HepG2 (cell line): ENCODE measurements around the gene COL18A1. TPM values are rescaled to one million over a fixed set of nuclear protein-coding genes. Genes with fewer than 3 reads are reported as not detected.

Source experiments
- HMGXB4 ChIP-seq, 2 experiments: sonication (generic) in 1 of 2; formaldehyde crosslinking in 1 of 2; IDR thresholded peaks; 2 replicates each; pipeline versions ENCODE4 v1.4.0 to v1.6.1; 2018 to 2020; ENCODE audit warnings: missing genetic modification reagents in 2 of 2, borderline replicate concordance in 1 of 2, low read depth in 1 of 2, mild to moderate bottlenecking in 1 of 2, missing biosample characterization in 1 of 2
- KDM1A ChIP-seq: IDR thresholded peaks from 2 replicates; pipeline ENCODE4 v1.6.1; 2016; ENCODE audit warnings: missing compliant biosample characterization
- MYPOP ChIP-seq: sonication (generic); formaldehyde crosslinking; IDR thresholded peaks from 2 replicates; pipeline ENCODE4 v1.8.1; 2023; ENCODE audit warnings: mild to moderate bottlenecking, moderate library complexity, missing genetic modification reagents
- TCF7 ChIP-seq: sonication (generic); IDR thresholded peaks from 2 replicates; pipeline ENCODE4 v1.6.1; 2016; ENCODE audit warnings: antibody characterized with exemption, low read depth
- ZNF138 ChIP-seq: sonication (generic); formaldehyde crosslinking; IDR thresholded peaks from 2 replicates; pipeline ENCODE4 v1.5.0; 2020; ENCODE audit warnings: mild to moderate bottlenecking, low read depth, missing genetic modification reagents
- ZNF747 ChIP-seq: sonication (generic); formaldehyde crosslinking; IDR thresholded peaks from 2 replicates; pipeline ENCODE4 v1.8.1; 2023; ENCODE audit warnings: missing genetic modification reagents, mild to moderate bottlenecking, borderline replicate concordance
- ZNF768 ChIP-seq: sonication (generic); formaldehyde crosslinking; IDR thresholded peaks from 2 replicates; pipeline ENCODE4 v1.4.0; 2020; ENCODE audit warnings: missing genetic modification reagents
- ZNF776 ChIP-seq: sonication (generic); formaldehyde crosslinking; IDR thresholded peaks from 2 replicates; pipeline ENCODE4 v1.4.0; 2020; ENCODE audit warnings: mild to moderate bottlenecking, missing genetic modification reagents
- polyA plus RNA-seq, 8 experiments: library from polyadenylated mRNA; depleted of rRNA in 3 of 8; stranded (reverse) in 7 of 8; unstranded in 1 of 8; fragments of >200 nt; fragmentation: Illumina TruSeq in 4 of 8; extraction: Trizol in 4 of 8; gene quantifications; 2 replicates each; pipeline versions ENCODE4 v1.2.1 to v1.2.3, GENCODE V29; 2011 to 2016; ENCODE audit warnings: low read depth in 4 of 8, missing spikeins in 1 of 8, mixed read lengths in 1 of 8; ENCODE audit not compliant: insufficient read depth in 1 of 8
- total RNA-seq, 5 experiments: library from RNA; depleted of rRNA; stranded (reverse); fragments of >200 nt; fragmentation: Illumina TruSeq; extraction: Trizol; gene quantifications; 2 replicates each; pipeline ENCODE4 v1.2.3, GENCODE V29; 2016; ENCODE audit warnings: low read depth in 1 of 5

Gene COL18A1
- total and polyA plus RNA-seq, 2 of the 13 experiments (the other 11 are each of a cell fraction or from before 2014, with no cell fraction given) = 79.0 to 102 TPM

GRCh38 chr21:45405819-45406762 lies 1.1 kb downstream of the COL18A1 start (continued):
- TF ChIP-seq MYPOP (CRISPR knock-in tag) (peak; percentile 36; the same call in 1 of the 2 replicates), ZNF768 (peak; percentile 41; the same call in 1 of the 2 replicates), HMGXB4 (CRISPR knock-in tag; IDR thresholded peaks at IDR 0.05; ENCODE audit: borderline replicate concordance in 1 of 2, low read depth in 1 of 2) (peak in 1 of 2 experiments; percentile 7; a peak in 1 of 4 replicates), ZNF747 (CRISPR knock-in tag) (no peak), KDM1A (CRISPR knock-in tag) (peak; percentile 28; the same call in 1 of the 2 replicates), ZNF138 (CRISPR knock-in tag) (0 out of 2 replicates have a peak, but pooled peaks have one; percentile 54), TCF7 (peak; percentile 46; the same call in 1 of the 2 replicates), ZNF776 (CRISPR knock-in tag) (0 out of 2 replicates have a peak, but pooled peaks have one; percentile 22)
